GDM1 (cell line): ENCODE measurements around the gene MYO16.

Source experiments
- DNase-seq: peaks from one replicate; lab custom pipeline; 2025; lab: John Stamatoyannopoulos, UW

Gene MYO16

GRCh38 chr13:109126891-109127641 is 497.7 kb downstream of the MYO16 start:
- no peak for DNase-seq

- DNase-seq = no peak
These were observed 498.7 kb downstream of the MYO16 start for GRCh38 chr13:109128121-109128520.

GRCh38 chr13:109130093-109130835 is 500.9 kb downstream of the MYO16 start:
- no peak for DNase-seq

GRCh38 chr13:109131698-109132257 is 502.4 kb downstream of the MYO16 start:
- DNase-seq = peak; percentile 93

GRCh38 chr13:109135018-109135417 is 505.6 kb downstream of the MYO16 start:
- DNase-seq = peak; percentile 15

GRCh38 chr13:109136873-109137272 is 507.5 kb downstream of the MYO16 start:
- DNase-seq = no peak

GRCh38 chr13:109139346-109139745 is 509.9 kb downstream of the MYO16 start:
- DNase-seq = no peak

GRCh38 chr13:109140054-109140453 is 510.6 kb downstream of the MYO16 start:
- DNase-seq = no peak

GRCh38 chr13:109140479-109141349 is 511.3 kb downstream of the MYO16 start:
- DNase-seq = no peak

GRCh38 chr13:109141706-109142105 is 512.3 kb downstream of the MYO16 start:
- no peak for DNase-seq

GRCh38 chr13:109144693-109145437 is 515.5 kb downstream of the MYO16 start:
- no peak for DNase-seq

GRCh38 chr13:109145631-109146030 is 516.2 kb downstream of the MYO16 start:
- peak; percentile 63 for DNase-seq

GRCh38 chr13:109146393-109146792 is 517.0 kb downstream of the MYO16 start:
- no peak for DNase-seq

GRCh38 chr13:109146912-109147647 is 517.7 kb downstream of the MYO16 start:
- DNase-seq = no peak

GRCh38 chr13:109148243-109148642 is 518.8 kb downstream of the MYO16 start:
- no peak for DNase-seq

GRCh38 chr13:109150696-109151095 is 521.3 kb downstream of the MYO16 start:
- no peak for DNase-seq

- DNase-seq = no peak
These were observed 521.8 kb downstream of the MYO16 start for GRCh38 chr13:109151255-109151654.

- no peak for DNase-seq
These were observed 522.3 kb downstream of the MYO16 start for GRCh38 chr13:109151696-109152095.

- DNase-seq = no peak
These were observed 523.0 kb downstream of the MYO16 start for GRCh38 chr13:109152311-109152820.

- no peak for DNase-seq
These were observed 523.5 kb downstream of the MYO16 start for GRCh38 chr13:109152941-109153340.
